ENCODE data around the gene CD82.

Gene CD82

DNA sequence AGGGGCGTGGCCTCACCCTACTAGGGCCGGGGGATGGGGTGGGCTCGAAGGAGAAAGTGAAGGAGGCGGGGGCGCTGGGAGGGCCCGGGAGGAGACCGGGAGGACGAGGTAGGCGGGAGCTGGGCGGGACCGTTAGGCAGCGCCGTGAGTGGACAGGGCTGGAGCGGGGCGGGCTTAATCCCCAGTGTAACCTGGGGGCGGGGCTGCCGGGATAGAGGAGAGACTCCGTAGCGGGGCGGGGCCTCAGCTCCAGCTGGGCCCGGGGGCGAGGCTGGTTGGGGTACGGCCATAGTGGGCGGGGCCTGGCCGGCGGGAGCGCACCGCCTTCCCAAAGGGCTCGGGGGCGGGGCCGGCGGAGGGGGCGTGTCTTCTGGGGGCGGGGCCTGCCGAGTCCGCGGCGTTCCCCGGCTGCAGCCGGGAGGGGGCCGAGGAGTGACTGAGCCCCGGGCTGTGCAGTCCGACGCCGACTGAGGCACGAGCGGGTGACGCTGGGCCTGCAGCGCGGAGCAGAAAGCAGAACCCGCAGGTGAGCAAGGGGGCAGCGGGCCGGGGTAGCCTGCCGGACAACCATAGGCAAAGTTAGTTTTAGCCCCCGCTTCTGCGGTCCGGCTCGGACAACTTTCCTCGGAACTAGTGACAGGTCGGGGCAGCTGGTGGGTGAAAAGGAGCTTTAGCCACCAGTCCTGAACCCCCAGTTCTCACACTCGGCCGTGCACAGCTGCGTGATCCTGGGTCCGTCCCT, at the start of gene CD82:
Gene CD82, plus strand, starts transcription at position 453 of the 742 bp plus-strand sequence. CDS start 29,000 bp downstream, outside the sequence.
- peak; percentile 89 for DNase-seq

DNA sequence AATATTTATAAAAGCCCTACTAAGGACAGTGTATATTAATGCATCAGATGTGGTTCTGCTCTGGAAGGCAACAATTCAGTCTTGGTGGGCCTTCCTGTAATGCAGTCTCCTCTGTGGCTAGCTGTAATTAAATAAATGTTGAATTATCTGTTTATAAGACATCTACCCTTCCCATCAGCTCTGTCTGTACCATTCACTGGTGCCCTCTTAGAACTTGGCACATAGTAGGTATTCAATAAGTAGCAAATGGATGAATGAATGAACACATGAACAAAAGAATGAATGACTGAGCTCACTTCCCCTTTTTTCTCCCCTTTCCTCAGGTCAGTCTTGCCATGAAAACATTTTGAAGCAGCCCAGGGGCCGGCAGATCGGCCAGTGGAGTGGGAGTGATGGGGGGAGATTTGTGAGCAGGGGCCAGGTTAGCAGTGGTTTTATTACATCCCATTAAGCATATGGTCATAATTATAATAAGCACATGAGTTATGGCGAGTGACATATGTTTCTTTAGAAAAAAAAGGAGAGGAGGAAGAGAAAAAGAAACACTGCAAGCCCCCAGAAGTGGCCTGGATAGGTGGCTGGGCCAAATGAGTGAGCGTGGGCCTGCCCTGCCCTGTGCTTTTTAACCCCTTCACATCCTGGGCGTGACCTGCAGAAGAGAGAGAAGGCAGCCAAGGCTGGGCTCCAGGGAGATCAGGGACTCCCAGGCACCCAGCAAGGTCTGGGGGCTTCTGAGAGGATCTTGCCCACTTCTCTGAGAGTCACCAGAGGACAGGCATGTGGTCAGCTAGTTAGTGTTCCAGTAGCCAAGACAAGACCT, 48.6 kb upstream of the CD82 start:
- DNase-seq: no peak

GRCh38 chr11:44517541-44517940, 47.9 kb upstream of the CD82 start:
- DNase-seq: no peak

DNA sequence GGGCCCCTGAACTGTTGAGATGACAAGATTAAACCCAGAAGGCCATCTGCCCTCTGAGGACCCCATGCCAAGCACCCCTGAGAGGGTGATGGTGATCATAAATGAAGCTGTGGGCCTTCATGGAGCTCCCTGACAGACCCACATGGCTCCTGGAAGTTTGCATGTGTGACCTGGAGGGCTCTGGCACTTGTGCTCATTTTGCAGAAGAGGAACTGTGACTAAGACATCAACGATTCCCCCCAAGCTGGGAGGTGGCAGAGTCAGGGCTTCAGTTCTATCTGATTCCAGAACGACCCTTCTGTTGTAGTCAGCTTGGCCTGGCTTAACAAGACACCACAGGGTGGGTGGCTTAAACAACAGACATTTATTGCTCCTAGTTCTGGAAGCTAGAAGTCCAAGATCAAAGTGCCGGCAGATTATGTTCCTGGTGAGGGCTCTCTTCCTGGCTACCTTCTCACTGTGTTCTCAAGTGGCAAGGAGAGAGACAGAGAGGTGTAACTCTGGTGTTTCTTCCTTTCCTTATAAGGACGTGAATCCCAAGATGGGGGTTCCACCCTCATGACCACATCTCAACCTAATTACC, 46.4 kb upstream of the CD82 start:
- no peak for DNase-seq

DNA sequence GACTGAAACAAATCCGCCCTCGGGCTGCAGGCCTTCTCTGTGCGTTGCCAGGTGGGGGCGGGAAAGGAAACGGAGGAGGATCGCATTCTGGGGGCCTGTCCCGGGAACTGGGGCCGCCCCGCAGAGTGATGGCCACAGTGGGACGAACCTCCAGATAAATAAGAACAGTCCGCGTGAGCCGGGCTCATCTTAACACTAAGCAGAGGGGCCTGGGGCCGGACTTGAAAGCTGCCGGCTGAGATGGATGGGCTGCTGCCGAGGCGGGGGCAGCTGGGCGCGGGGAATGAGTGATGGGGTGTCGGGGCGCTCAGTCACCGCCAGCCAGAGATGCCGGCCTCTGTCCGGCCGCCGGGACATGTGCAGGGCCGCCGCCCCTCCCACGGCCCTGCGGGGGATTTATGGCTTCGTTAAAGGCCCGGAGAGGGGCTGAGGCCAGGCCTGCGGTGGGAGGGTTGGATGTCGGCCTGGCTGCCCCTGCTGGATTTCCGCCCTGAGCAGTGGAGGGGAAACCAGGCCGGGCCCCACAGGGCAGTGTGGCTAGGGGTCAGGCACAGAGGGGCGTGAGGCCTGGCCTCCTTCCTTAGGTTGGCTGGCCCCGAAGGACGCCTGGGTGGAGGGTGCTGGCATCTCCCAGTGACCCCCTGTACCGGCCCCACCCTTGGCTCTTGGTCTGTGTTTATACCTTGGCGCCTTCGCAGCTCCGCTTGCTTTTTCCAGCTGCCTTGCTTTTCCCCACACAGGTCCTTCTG, 45.3 kb upstream of the CD82 start:
- DNase-seq: no peak

DNA sequence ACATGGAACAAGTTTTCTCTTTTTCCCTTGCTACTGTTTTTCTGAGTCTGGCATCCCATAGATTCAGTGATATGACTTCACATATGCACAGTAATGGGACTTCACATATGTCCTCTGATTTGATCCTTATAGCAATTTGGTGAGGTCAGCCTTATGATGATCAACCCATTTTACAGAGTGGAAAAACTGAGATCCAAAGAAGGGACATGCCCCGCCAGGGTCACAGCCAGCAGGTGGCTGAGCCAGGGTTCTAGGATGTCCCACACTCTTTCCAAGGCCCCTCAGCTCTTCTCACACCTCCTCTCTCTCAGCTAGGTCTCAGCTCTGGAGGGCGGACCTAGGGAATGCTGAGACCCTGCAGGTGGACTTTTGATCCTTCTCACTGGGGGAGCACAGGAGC, 44.3 kb upstream of the CD82 start:
- no peak for DNase-seq

DNA sequence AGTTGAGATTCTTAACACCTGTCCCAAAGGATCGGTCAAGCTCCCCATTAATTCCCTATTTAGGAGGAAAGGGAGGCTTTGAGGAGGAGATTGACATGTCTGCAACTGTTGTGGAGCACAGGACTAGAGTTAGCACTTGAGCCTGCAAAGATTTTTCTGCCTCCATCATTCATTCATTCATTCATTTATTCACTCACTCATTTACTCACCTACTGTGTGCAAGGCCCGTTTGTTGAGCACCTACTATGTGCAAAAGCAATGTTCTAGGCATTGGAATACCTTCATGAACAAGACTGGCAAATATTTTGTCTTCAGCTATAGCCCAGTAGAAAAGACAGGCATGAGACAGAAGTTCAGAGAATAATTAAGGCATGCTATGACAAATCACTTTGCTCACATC, 43.2 kb upstream of the CD82 start:
- DNase-seq: no peak

DNA sequence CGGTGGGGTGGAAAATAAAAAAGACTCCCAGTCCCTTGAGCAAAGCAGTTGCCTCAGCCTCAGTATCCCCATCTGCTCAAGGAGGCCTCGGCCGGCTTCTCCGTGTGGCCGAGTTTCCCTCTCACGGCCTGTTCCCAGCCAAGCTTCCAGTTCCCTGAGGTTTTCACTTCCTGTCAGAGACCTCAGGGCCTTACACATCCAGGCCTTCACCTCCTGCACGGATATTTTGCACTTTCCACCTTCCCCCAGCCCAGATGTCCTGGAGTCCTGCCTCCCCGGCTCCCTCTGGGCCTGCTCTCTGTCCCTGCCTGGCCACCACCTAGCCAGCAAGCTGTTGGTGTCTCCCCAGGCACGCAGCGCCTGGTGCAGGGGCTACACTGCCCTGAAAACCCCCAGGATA, 41.1 kb upstream of the CD82 start:
- DNase-seq: no peak

GRCh38 chr11:44524751-44525201, 40.7 kb upstream of the CD82 start:
- no peak for DNase-seq

DNA sequence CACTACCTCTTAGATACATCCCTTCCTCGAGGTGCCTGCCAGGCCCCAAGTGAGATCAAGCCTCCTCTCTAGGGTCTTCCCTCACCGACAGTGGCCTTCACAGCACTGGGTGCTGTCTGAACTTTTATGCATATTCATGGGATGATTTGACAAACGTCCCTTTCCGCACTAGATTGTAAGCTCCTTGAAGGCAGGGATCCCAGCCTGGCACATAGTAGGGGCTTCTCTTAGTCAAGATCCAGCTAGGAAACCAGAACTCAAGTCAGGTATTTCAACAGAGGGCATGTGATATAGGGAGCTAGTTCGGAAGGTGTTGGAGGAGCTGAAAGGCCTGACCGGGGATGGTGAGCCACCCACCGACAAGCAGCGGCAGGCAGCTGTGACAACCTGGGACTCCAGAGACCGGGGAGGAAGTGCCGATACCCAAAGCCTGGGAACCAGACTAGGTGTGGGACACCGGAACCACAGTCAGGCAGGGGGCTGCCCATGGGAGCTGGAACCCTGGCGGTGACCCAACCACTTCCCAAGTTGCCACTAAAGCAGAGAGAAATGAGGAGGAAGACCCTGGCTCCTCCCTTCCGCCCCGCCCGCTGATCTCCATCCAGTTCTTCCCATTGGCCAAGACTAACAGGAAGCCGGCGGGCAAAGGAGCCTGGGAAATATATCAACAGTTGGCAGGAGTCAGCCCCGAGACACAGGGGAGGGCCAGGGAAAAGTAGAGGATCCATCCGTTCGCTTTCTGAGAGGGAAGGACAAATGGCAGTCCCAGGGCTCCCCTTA, 39.8 kb upstream of the CD82 start:
- no peak for DNase-seq

DNA sequence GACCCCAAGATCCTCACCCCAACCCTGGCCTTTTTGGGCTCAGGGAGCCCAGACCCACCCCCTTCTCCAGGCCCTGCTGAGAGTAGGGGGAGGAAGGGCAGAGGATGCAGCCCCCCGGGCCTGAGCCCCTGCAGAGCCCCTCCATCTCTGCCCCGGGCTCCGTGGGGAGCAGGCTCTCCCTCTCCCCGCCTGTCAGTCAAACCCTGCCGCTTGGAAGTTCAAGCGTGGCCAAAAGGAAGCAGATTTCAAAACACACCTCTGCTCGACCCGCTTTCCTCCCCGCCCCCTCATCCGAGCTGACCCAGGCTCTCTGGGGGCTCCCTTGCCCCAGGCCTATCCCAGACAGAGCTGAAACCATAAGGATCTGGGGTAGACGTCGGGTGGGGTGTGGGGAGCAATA, 39.0 kb upstream of the CD82 start:
- no peak for DNase-seq

DNA sequence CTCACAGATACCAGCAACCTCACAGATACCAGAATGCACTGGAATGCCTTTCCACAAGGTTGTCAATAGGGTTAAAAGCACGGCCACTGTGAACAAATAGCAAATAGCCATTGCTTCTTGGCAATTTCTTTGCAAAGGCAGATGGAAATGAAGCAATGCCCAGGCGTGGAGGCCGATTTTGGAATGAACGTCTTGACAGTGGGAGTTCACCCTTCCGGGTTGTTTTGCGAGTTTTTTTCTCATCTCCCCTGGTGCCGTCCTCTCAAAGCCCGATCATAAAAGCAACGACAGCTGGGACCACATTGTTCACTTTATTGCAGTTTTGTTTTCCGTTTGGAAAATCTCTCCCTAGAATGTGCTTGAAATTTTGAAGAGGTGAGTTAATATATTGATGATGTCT, 38.0 kb upstream of the CD82 start:
- DNase-seq: no peak

DNA sequence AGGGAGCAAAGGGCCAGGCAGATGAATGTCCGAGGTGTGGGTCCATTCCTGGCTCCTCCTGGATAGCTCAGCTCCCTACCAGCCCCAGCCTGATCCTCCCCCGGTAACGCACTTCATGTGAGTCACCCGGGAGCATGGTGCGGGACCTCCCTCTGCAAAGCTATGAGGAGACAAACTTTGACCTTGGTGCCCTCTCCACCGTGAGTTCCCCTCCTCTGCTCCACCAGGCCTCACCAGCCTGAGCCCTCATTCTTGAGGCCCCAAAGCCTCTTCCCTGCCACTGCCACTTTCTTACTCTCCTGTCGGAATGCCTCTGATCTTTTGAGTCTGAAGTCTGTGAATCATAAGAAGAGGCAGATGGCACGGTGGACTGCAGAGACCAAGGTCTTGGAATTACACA, 37.4 kb upstream of the CD82 start:
- no peak for DNase-seq

DNA sequence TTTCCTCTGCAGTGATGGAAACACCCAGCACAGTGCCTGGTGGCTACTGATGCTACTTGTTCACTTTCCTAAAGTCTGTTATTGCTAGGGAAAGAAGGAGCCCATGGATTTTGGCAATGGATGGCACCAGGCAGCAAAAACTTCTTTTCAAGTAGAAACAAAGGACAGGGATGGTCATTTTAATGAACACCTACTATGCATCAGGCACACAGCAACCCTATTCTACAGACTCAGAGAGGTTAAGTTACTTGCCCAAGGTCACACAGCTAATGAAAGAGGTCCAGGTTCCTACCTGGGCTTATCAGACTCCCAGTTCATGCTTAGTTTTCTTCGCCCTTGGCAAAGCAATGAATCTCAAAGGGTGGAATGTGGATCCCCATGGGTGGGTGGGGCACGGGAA, 36.9 kb upstream of the CD82 start:
- DNase-seq: no peak

DNA sequence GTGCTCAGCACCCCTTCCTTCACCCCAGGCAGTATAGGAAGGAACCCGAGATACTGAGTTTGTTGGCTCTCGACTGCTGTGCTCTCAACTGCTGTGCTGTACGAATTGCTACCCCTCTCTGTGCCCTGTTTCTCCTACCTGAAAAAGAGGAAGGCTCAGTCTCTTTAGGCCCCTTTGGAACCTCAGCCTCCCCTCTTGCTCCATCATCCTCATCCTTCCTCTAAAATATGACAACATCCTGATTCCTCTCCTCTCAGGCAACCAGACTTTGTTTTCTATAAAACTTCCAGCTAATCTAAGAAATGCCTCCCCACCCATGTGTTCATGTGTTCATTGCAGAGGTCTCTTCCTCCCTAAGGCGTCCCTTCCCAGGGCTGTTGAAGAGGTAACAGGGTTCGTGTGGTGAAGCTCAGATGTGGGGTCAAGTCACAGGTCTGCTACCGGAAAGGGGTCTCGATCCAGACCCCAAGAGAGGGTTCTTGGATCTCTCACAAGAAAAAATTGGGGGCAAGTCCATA, 35.5 kb upstream of the CD82 start:
- no peak for DNase-seq

GRCh38 chr11:44530413-44531115, 34.9 kb upstream of the CD82 start:
- DNase-seq: no peak

DNA sequence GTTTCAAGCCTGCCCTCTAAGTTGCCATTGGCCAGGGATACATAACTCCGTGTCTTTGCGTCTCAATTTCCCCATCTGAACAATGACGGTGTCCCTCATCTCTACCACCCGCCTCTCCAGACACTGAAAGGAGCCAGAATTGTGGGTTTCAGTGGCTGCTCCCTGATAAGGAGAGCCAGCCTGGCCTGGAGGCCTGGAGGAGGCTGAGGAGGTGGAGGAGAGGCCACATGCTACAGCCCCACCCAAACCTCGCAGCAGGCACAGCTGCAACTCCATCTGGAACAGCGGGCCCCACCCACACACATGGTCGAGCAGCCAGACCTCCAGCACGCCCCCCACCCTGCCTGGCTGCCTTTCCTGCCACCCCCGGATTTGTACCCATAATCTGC, 34.4 kb upstream of the CD82 start:
- no peak for DNase-seq

- DNase-seq: no peak
Observed at GRCh38 chr11:44531636-44532035, 33.8 kb upstream of the CD82 start.

DNA sequence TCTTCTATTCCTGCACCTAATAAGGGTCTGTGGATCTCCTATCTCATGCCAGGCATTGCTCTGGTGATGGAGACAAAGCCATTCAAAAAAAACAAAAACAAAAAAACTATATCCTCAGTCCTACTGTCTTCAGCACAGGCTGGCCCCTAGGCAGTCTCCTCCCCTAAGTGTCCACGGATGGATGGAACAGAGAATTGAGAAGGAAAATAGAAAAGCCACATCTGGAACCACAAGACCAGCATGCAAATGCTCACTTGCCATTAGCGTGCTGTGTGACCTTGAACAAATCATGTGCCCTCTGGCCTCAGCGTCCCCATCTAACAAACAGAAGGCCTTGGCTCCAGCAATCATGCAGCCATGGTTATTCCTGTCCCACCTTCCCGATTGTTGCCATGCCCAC, 32.7 kb upstream of the CD82 start:
- DNase-seq: no peak

DNA sequence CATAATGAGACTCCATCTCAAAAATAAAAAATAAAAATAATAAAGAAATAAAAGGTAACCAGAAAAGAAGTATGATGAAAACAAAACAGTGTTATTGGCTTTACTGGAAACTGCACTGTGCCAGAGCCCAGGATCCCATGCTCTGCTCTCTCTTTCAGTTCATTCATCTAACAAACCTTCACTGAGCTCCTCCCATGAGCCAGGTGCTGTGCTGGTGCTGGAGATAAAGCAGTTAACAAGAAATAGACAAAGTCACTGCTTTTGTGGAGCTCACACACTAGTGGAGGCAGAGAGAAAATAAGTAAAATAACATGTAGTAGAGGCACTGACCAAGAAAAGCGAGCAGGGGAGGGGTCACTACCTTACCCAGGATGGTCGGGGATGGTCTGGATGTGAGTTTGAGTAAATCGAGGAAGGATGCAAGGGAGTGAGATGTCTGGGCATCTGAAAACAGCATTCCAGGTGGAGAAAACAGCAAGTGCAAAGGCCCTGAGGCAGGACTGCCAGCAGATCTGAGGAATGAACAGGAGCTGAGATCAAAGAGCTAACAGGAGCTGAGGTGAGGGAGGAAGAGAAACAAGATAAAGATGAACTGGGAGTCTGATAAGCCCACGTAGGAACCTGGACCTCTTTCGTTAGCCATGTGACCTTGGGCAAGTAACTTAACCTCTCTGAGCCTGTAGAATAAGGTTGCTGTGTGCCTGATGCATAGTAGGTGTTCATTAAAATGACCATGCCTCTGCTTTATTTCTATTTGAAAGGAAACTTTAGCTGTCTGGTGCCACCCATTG, 31.3 kb upstream of the CD82 start:
- no peak for DNase-seq
